HepG2 (cell line): ENCODE data around the gene ARPC1A. TPM values are rescaled to one million over a fixed set of nuclear protein-coding genes. Genes with fewer than 3 reads are reported as not detected.
A peak's percentile ranks its signal among the peaks of the same experiment; 100 is the strongest.
"Not testable (repeated sequence)": the region's sequence is repeated elsewhere in the genome, so short reads cannot be mapped to it uniquely, and the experiment has no call there.

ENCODE experiments used
- ATAC-seq: fragments of 200-7000 bp; cut with Tn5 transposase; 3 replicates; pipeline ENCODE4 v1.9.1; 2020; ENCODE audit warnings: mild to moderate bottlenecking, moderate library complexity
- BruUV-seq: library from RNA; stranded (reverse); fragments of 400-500 nt; replicated peaks from 2 replicates; lab custom pipeline; 2021; lab: Mats Ljungman, UMichigan
- CTCF ChIA-PET: fragments of 300-600 bp; formaldehyde crosslinking; extraction: SDS; loops from one replicate; lab custom pipeline; 2021; ENCODE audit warnings: low total read pairs, inconsistent platforms, low intra/inter-chr PET ratio; lab: Yijun Ruan, JAX
- POLR2A ChIA-PET: fragments of 350-600 bp; sonication (Branson Sonifier 250); formaldehyde crosslinking; loops from one replicate; lab custom pipeline; 2020; ENCODE audit warnings: antibody characterized with exemption, inconsistent platforms; lab: Yijun Ruan, JAX
- DNase-seq: peaks from one replicate; pipeline ENCODE4 v3.0.0-alpha.2; 2015; ENCODE audit warnings: low spot score
- FAIRE-seq: peaks from 3 replicates; lab custom pipeline; 2011; peaks lifted over from hg19 to GRCh38; lab: Jason Lieb, UNC
- H2AFZ ChIP-seq: one replicate; pipeline ENCODE4 v1.6.1; 2011; ENCODE audit warnings: low read length, inconsistent platforms
- H3K27ac ChIP-seq: fragments of 300-600 bp; 3 replicates; pipeline ENCODE4 v1.8.0; 2011; ENCODE audit warnings: mixed run types, mild to moderate bottlenecking, mixed read lengths, low read length, inconsistent platforms; ENCODE audit not compliant: insufficient read depth; ENCODE audit errors: extremely low read length
- H3K27me3 ChIP-seq, 2 experiments: fragments of 200-600 bp in 1 of 2; 2 replicates in 1 of 2; 3 replicates in 1 of 2; pipeline versions ENCODE4 v1.6.0 to v1.8.0; 2011; ENCODE audit warnings: low read length in 2 of 2, mild to moderate bottlenecking in 2 of 2, moderate library complexity in 2 of 2, inconsistent platforms in 1 of 2; ENCODE audit not compliant: insufficient read depth in 2 of 2, control insufficient read depth in 1 of 2
- H3K36me3 ChIP-seq, 2 experiments: fragments of 200-600 bp in 1 of 2; replicated peaks in 1 of 2; 2 replicates in 1 of 2; 3 replicates in 1 of 2; pipeline versions ENCODE4 v1.5.1 to v1.8.0; 2011; ENCODE audit warnings: low read length in 2 of 2, inconsistent platforms in 1 of 2; ENCODE audit not compliant: insufficient read depth in 2 of 2, control insufficient read depth in 1 of 2
- H3K4me1 ChIP-seq: 2 replicates; pipeline ENCODE4 v1.5.1; 2012; ENCODE audit warnings: low read length, inconsistent platforms; ENCODE audit not compliant: insufficient read depth
- H3K4me2 ChIP-seq: 2 replicates; pipeline ENCODE4 v1.6.0; 2011; ENCODE audit warnings: low read depth, low read length, inconsistent platforms
- H3K4me3 ChIP-seq, 3 experiments: fragments of 200-600 bp in 1 of 3; sonication (generic), shearing (Covaris generic) in 1 of 3; replicated peaks in 1 of 3; 2 replicates each; pipeline ENCODE4 v1.5.1; 2011 to 2016; ENCODE audit warnings: low read length in 3 of 3, inconsistent platforms in 2 of 3, low read depth in 2 of 3, mild to moderate bottlenecking in 2 of 3, control low read depth in 1 of 3, mixed read lengths in 1 of 3; ENCODE audit not compliant: insufficient read depth in 1 of 3
- H3K79me2 ChIP-seq: one replicate; pipeline ENCODE4 v1.6.1; 2011; ENCODE audit warnings: low read length, inconsistent platforms; ENCODE audit not compliant: insufficient read depth
- H3K9ac ChIP-seq: 2 replicates; pipeline ENCODE4 v1.6.0; 2011; ENCODE audit warnings: mild to moderate bottlenecking, low read depth, low read length, inconsistent platforms; ENCODE audit not compliant: insufficient read depth
- H3K9me3 ChIP-seq: 2 replicates; pipeline ENCODE4 v1.5.1; 2012; ENCODE audit warnings: mild to moderate bottlenecking, low read length
- H4K20me1 ChIP-seq: 2 replicates; pipeline ENCODE4 v1.6.0; 2011; ENCODE audit warnings: inconsistent platforms, mild to moderate bottlenecking, low read length, moderate library complexity; ENCODE audit not compliant: insufficient read depth
- JARID2 ChIP-seq: sonication (generic); formaldehyde crosslinking; IDR thresholded peaks from 2 replicates; pipeline ENCODE4 v1.8.1; 2023; ENCODE audit warnings: missing genetic modification reagents, inconsistent platforms; ENCODE audit not compliant: insufficient replicate concordance
- MED8 ChIP-seq: sonication (generic); formaldehyde crosslinking; IDR thresholded peaks from 2 replicates; pipeline ENCODE4 v1.8.1; 2023; ENCODE audit warnings: mild to moderate bottlenecking, missing genetic modification reagents; ENCODE audit not compliant: insufficient replicate concordance
- NR2F1 ChIP-seq, 2 experiments: fragments of 450-650 bp in 1 of 2; formaldehyde crosslinking in 1 of 2; IDR thresholded peaks; 2 replicates each; pipeline versions ENCODE4 v1.5.0 to v1.6.1; 2016 to 2020; ENCODE audit warnings: mild to moderate bottlenecking in 1 of 2, missing compliant biosample characterization in 1 of 2, missing genetic modification reagents in 1 of 2, moderate library complexity in 1 of 2
- PITX1 ChIP-seq: sonication (generic); formaldehyde crosslinking; IDR thresholded peaks from 2 replicates; pipeline ENCODE4 v1.5.1; 2020; ENCODE audit warnings: mild to moderate bottlenecking, missing genetic modification reagents
- RCOR2 ChIP-seq: IDR thresholded peaks from 2 replicates; pipeline ENCODE4 v1.6.1; 2016; ENCODE audit warnings: missing biosample characterization, missing genetic modification reagents
- SAFB2 ChIP-seq: sonication (generic); formaldehyde crosslinking; IDR thresholded peaks from 2 replicates; pipeline ENCODE4 v1.5.1; 2020; ENCODE audit warnings: missing genetic modification reagents, low read depth, mild to moderate bottlenecking, borderline replicate concordance
- ZNF329 ChIP-seq: sonication (generic); formaldehyde crosslinking; IDR thresholded peaks from 2 replicates; pipeline ENCODE4 v1.9.0; 2021; ENCODE audit warnings: low read depth, mild to moderate bottlenecking, missing genetic modification reagents
- ZNF543 ChIP-seq: sonication (generic); formaldehyde crosslinking; IDR thresholded peaks from 2 replicates; pipeline ENCODE4 v1.4.0; 2020; ENCODE audit warnings: mild to moderate bottlenecking, missing genetic modification reagents
- ZSCAN20 ChIP-seq: sonication (generic); formaldehyde crosslinking; IDR thresholded peaks from 2 replicates; pipeline ENCODE4 v1.4.0; 2020; ENCODE audit warnings: missing genetic modification reagents, mild to moderate bottlenecking, borderline replicate concordance
- WGBS: methylation state at CpG from one replicate; pipeline ENCODE4 v1.1.6; 2017; ENCODE audit warnings: low lambda C conversion rate; 5-methylcytosine and 5-hydroxymethylcytosine counted together
- in situ Hi-C: cut with HindIII; loops from 2 replicates; pipeline ENCODE4 v1.10.0; 2017; ENCODE audit warnings: low pct_unique_long_range_greater_than_20kb; ENCODE audit not compliant: extremely low pct_ligation_motif_present
- intact Hi-C: fragments of 100-400 bp; cut with micrococcal nuclease; formaldehyde crosslinking; loops from one replicate; pipeline ENCODE4 v1.10.0; 2022; ENCODE audit not compliant: unreplicated experiment
- polyA plus RNA-seq, 8 experiments: library from polyadenylated mRNA; depleted of rRNA in 3 of 8; stranded (reverse) in 7 of 8; unstranded in 1 of 8; fragments of >200 nt; fragmentation: Illumina TruSeq in 4 of 8; extraction: Trizol in 4 of 8; gene quantifications; 2 replicates each; pipeline versions ENCODE4 v1.2.1 to v1.2.3, GENCODE V29; 2011 to 2016; ENCODE audit warnings: low read depth in 4 of 8, missing spikeins in 1 of 8, mixed read lengths in 1 of 8; ENCODE audit not compliant: insufficient read depth in 1 of 8
- total RNA-seq, 5 experiments: library from RNA; depleted of rRNA; stranded (reverse); fragments of >200 nt; fragmentation: Illumina TruSeq; extraction: Trizol; gene quantifications; 2 replicates each; pipeline ENCODE4 v1.2.3, GENCODE V29; 2016; ENCODE audit warnings: low read depth in 1 of 5
- TF ChIP-seq, protein P1 (sequence below): sonication (generic); formaldehyde crosslinking; IDR thresholded peaks from 2 replicates; pipeline ENCODE4 v1.8.1; 2022; ENCODE audit warnings: low read depth, mild to moderate bottlenecking, missing genetic modification reagents
- TF ChIP-seq, protein P2 (sequence below): sonication (generic); formaldehyde crosslinking; IDR thresholded peaks from 2 replicates; pipeline ENCODE4 v1.5.0; 2020; ENCODE audit warnings: mild to moderate bottlenecking, missing genetic modification reagents
- TF ChIP-seq, protein P3 (sequence below): fragments of 450-650 bp; IDR thresholded peaks from 2 replicates; pipeline ENCODE4 v1.6.1; 2016

Gene ARPC1A
- total and polyA plus RNA-seq, 2 of the 13 experiments (the other 11 are each of a cell fraction or from before 2014, with no cell fraction given) = 44.3 to 88.5 TPM

DNA sequence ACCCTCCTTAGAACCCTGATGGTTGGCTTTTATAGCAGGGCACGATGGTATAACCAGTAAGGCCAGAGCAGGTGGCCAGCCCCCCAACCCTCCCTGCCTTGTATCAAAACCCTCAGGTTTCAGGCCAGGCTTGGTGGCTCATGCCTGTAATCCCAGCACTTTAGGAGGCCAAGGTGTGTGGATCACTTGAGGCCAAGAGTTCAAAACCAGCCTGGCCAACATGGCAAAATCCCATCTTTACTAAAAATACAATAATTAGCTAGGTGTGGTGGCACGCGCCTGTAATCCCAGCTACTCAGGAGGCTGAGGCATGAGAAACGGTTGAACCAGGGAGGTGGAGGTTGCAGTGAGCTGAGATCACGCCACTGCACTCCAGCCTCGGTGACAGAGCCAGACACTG is 3.0 kb upstream of the ARPC1A start:
- BruUV-seq, FAIRE-seq, intact Hi-C loops, CTCF ChIA-PET, in situ Hi-C loops, POLR2A ChIA-PET, H4K20me1 ChIP-seq, H3K4me3 ChIP-seq, H3K27me3 ChIP-seq, H3K36me3 ChIP-seq, H3K9me3 ChIP-seq, H2AFZ ChIP-seq, DNase-seq, H3K27ac ChIP-seq, H3K9ac ChIP-seq, H3K4me2 ChIP-seq, ATAC-seq: not testable (repeated sequence)
- TF ChIP-seq MED8 = peak; percentile 27
- 94% methylated on average over 6 of the region's 6 CpGs for WGBS
- peaks cover 21% of the 10 kb centered on the region for H3K79me2 ChIP-seq
- peaks cover 20% of the 10 kb centered on the region for H3K4me1 ChIP-seq

DNA sequence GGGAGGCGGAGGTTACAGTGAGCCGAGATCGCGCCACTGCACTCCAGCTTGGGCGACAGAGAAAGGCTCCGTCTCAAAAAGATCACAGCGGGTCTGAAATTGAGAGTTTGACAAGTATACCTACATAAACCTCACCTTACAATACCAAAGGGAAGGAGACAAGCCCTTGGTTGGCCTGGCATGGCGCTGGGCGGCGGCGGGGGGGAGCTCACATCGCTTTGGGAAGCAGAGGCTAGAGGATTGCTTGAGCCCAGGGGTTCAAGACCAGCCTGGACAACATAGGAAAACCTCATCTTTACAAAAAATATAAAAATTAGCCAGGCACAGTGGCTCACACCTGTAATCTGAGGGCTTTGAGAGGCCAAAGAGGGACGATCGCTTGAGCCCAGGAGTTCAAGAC is 1.1 kb upstream of the ARPC1A start:
- H3K27me3 ChIP-seq = no peaks in the 10 kb centered on the region; a peak in 1 of 5 replicates
- ChIA-PET POLR2A (interaction anchor here (1.2 to 1.5 kb wide), 2 partner anchors 15 to 215 kb away, joined by 3 read pairs; no protein-coding TSS in a partner anchor), CTCF (no interaction called here)
- no peak overlapping the region for H3K27ac ChIP-seq
- H2AFZ ChIP-seq = no peak overlapping the region
- no peaks in the 10 kb centered on the region for H4K20me1 ChIP-seq
- peak overlapping the region; percentile 92 for H3K9ac ChIP-seq
- intact Hi-C loops (no loop called here), in situ Hi-C loops (no loop called here)
- H3K79me2 ChIP-seq = peaks cover 35% of the 10 kb centered on the region
- 0 out of 5 replicates have a peak, but pooled peaks cover 0 to 4% of the 10 kb centered on the region in 2 experiments for H3K36me3 ChIP-seq
- no peak for DNase-seq
- ATAC-seq = no peak
- BruUV-seq = no TSS peak
- peaks cover 39% of the 10 kb centered on the region for H3K4me1 ChIP-seq
- over 99% methylated on average over 14 of the region's 14 CpGs for WGBS
- peak overlapping the region; percentile 83 to 99 (median 92) for H3K4me3 ChIP-seq
- FAIRE-seq = no peak
- peak overlapping the region; percentile 71 for H3K4me2 ChIP-seq
- H3K9me3 ChIP-seq = no peaks in the 10 kb centered on the region
- TF ChIP-seq ZNF329 (CRISPR knock-in tag) (no peak), ZNF543 (no peak), NR2F1 (CRISPR knock-in tag; IDR thresholded peaks at IDR 0.05) (no peak), JARID2 (CRISPR knock-in tag) (no peak), SAFB2 (CRISPR knock-in tag) (no peak), ZSCAN20 (CRISPR knock-in tag) (no peak), RCOR2 (CRISPR knock-in tag) (no peak), PITX1 (CRISPR knock-in tag) (no peak)
- TF ChIP-seq, protein P1, sequence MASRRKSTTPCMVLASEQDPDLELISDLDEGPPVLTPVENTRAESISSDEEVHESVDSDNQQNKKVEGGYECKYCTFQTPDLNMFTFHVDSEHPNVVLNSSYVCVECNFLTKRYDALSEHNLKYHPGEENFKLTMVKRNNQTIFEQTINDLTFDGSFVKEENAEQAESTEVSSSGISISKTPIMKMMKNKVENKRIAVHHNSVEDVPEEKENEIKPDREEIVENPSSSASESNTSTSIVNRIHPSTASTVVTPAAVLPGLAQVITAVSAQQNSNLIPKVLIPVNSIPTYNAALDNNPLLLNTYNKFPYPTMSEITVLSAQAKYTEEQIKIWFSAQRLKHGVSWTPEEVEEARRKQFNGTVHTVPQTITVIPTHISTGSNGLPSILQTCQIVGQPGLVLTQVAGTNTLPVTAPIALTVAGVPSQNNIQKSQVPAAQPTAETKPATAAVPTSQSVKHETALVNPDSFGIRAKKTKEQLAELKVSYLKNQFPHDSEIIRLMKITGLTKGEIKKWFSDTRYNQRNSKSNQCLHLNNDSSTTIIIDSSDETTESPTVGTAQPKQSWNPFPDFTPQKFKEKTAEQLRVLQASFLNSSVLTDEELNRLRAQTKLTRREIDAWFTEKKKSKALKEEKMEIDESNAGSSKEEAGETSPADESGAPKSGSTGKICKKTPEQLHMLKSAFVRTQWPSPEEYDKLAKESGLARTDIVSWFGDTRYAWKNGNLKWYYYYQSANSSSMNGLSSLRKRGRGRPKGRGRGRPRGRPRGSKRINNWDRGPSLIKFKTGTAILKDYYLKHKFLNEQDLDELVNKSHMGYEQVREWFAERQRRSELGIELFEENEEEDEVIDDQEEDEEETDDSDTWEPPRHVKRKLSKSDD (CRISPR knock-in tag) = no peak
- TF ChIP-seq, protein P2, sequence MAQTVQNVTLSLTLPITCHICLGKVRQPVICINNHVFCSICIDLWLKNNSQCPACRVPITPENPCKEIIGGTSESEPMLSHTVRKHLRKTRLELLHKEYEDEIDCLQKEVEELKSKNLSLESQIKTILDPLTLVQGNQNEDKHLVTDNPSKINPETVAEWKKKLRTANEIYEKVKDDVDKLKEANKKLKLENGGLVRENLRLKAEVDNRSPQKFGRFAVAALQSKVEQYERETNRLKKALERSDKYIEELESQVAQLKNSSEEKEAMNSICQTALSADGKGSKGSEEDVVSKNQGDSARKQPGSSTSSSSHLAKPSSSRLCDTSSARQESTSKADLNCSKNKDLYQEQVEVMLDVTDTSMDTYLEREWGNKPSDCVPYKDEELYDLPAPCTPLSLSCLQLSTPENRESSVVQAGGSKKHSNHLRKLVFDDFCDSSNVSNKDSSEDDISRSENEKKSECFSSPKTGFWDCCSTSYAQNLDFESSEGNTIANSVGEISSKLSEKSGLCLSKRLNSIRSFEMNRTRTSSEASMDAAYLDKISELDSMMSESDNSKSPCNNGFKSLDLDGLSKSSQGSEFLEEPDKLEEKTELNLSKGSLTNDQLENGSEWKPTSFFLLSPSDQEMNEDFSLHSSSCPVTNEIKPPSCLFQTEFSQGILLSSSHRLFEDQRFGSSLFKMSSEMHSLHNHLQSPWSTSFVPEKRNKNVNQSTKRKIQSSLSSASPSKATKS (CRISPR knock-in tag) = no peak
- TF ChIP-seq, protein P3, sequence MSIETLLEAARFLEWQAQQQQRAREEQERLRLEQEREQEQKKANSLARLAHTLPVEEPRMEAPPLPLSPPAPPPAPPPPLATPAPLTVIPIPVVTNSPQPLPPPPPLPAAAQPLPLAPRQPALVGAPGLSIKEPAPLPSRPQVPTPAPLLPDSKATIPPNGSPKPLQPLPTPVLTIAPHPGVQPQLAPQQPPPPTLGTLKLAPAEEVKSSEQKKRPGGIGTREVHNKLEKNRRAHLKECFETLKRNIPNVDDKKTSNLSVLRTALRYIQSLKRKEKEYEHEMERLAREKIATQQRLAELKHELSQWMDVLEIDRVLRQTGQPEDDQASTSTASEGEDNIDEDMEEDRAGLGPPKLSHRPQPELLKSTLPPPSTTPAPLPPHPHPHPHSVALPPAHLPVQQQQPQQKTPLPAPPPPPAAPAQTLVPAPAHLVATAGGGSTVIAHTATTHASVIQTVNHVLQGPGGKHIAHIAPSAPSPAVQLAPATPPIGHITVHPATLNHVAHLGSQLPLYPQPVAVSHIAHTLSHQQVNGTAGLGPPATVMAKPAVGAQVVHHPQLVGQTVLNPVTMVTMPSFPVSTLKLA = no peak
